PC-9 (cell line): ENCODE measurements around the gene CAMTA1.

Experiments
- CTCF ChIP-seq: fragments of 200-600 bp; sonication (generic); conservative IDR thresholded peaks from 2 replicates; pipeline ENCODE4 v1.6.1; 2017; ENCODE audit warnings: mixed run types, antibody characterized with exemption, mild to moderate bottlenecking, moderate library complexity
- EZH2 ChIP-seq: fragments of 200-600 bp; sonication (generic); IDR thresholded peaks from 2 replicates; pipeline ENCODE4 v1.8.0; 2017; ENCODE audit warnings: antibody characterized with exemption, low read depth

- TF ChIP-seq CTCF (no peak), EZH2 (no peak)
Observed at GRCh38 chr1:7362947-7363346, 577.7 kb downstream of the CAMTA1 start.
